Measurements from ENCODE around the gene GALP. TPM values are rescaled to one million over a fixed set of nuclear protein-coding genes. Genes with fewer than 3 reads are reported as not detected.

Gene GALP
- total and polyA plus RNA-seq, 2 experiments from 2014 or later: not detected

- Histone ChIP-seq H3K4me2 (no peak overlapping the region), H3K27ac (ENCODE audit: low read depth) (no peak overlapping the region), H3K36me3 (ENCODE audit: insufficient read depth) (no peaks in the 10 kb centered on the region), H3K79me2 (replicated peaks; ENCODE audit: insufficient read depth) (no peaks in the 10 kb centered on the region), H2AFZ (no peak overlapping the region), H3F3A (replicated peaks; ENCODE audit: low read depth) (no peaks in the 10 kb centered on the region), H3K9me2 (ENCODE audit: insufficient read depth) (no peaks in the 10 kb centered on the region), H4K20me1 (replicated peaks; ENCODE audit: insufficient read depth) (no peaks in the 10 kb centered on the region), H3K4me3 (no peak overlapping the region), H3K4me1 (ENCODE audit: insufficient read depth) (no peaks in the 10 kb centered on the region), H3K27me3 (ENCODE audit: insufficient read depth) (no peaks in the 10 kb centered on the region)
- Mint-ChIP-seq H3K27ac (no peak overlapping the region), H3K36me3 (ENCODE audit: low read depth) (no peaks in the 10 kb centered on the region), H3K4me1 (no peaks in the 10 kb centered on the region), H3K27me3 (ENCODE audit: insufficient read depth, low read depth, poor library complexity) (peaks cover 17% of the 10 kb centered on the region), H3K9me3 (peaks cover 2% of the 10 kb centered on the region; the same call in 1 of the 3 replicates), H3K4me3 (no peak overlapping the region)
- ATAC-seq (peak; percentile 65), DNase-seq (ENCODE audit: low spot score) (peak; percentile 56)
- TF ChIP-seq NANOG (IDR thresholded peaks at IDR 0.05; ENCODE audit: borderline replicate concordance) (no peak), CTCF (conservative IDR thresholded peaks at IDR 0.05; ENCODE audit: low read depth in 2 of 2) (peak in 1 of 2 experiments; percentile 23; a peak in 1 of 4 replicates)
These were observed 14.0 kb downstream of the GALP start for GRCh38 chr19:56189785-56190184.

GRCh38 chr19:56191115-56191514, 15.3 kb downstream of the GALP start:
- H3K27ac Mint-ChIP-seq: no peak overlapping the region
- Histone ChIP-seq H3K36me3 (ENCODE audit: insufficient read depth) (no peaks in the 10 kb centered on the region), H4K20me1 (replicated peaks; ENCODE audit: insufficient read depth) (no peaks in the 10 kb centered on the region), H3K4me2 (no peak overlapping the region), H2AFZ (no peak overlapping the region), H3F3A (replicated peaks; ENCODE audit: low read depth) (no peaks in the 10 kb centered on the region), H3K79me2 (replicated peaks; ENCODE audit: insufficient read depth) (no peaks in the 10 kb centered on the region), H3K27me3 (ENCODE audit: insufficient read depth) (no peaks in the 10 kb centered on the region), H3K4me3 (no peak overlapping the region), H3K4me1 (ENCODE audit: insufficient read depth) (no peaks in the 10 kb centered on the region), H3K27ac (ENCODE audit: low read depth) (no peak overlapping the region), H3K9me2 (ENCODE audit: insufficient read depth) (no peaks in the 10 kb centered on the region)
- H3K4me3 Mint-ChIP-seq: no peak overlapping the region
- H3K9me3 Mint-ChIP-seq: peaks cover 2% of the 10 kb centered on the region; the same call in 1 of the 3 replicates
- H3K36me3 Mint-ChIP-seq (ENCODE audit: low read depth): no peaks in the 10 kb centered on the region
- peak; percentile 40 for DNase-seq (ENCODE audit: low spot score)
- peaks cover 12% of the 10 kb centered on the region for H3K27me3 Mint-ChIP-seq (ENCODE audit: insufficient read depth, low read depth, poor library complexity)
- no peaks in the 10 kb centered on the region for H3K4me1 Mint-ChIP-seq
- no peak for TF ChIP-seq JUNB (IDR thresholded peaks at IDR 0.05; ENCODE audit: unreplicated experiment)
- TF ChIP-seq POLR2AphosphoS5 (IDR thresholded peaks at IDR 0.05; ENCODE audit: low read depth): no peak
- TF ChIP-seq CTCF (conservative IDR thresholded peaks at IDR 0.05; ENCODE audit: low read depth in 2 of 2): peak; percentile 56 to 60
- no peak for TF ChIP-seq ZNF114 (CRISPR knock-in tag; IDR thresholded peaks at IDR 0.05)
- peak; percentile 80 for ATAC-seq

GRCh38 chr19:56191711-56192110, 15.9 kb downstream of the GALP start:
- Mint-ChIP-seq H3K27ac (no peak overlapping the region), H3K27me3 (ENCODE audit: insufficient read depth, low read depth, poor library complexity) (peaks cover 12% of the 10 kb centered on the region), H3K36me3 (ENCODE audit: low read depth) (no peaks in the 10 kb centered on the region), H3K4me1 (no peaks in the 10 kb centered on the region), H3K4me3 (no peak overlapping the region), H3K9me3 (peaks cover 2% of the 10 kb centered on the region; the same call in 1 of the 3 replicates)
- Histone ChIP-seq H3K4me2 (no peak overlapping the region), H3K27me3 (ENCODE audit: insufficient read depth) (no peaks in the 10 kb centered on the region), H3K4me1 (ENCODE audit: insufficient read depth) (no peaks in the 10 kb centered on the region), H3K36me3 (ENCODE audit: insufficient read depth) (no peaks in the 10 kb centered on the region), H2AFZ (no peak overlapping the region), H3K9me2 (ENCODE audit: insufficient read depth) (no peaks in the 10 kb centered on the region), H3K79me2 (replicated peaks; ENCODE audit: insufficient read depth) (no peaks in the 10 kb centered on the region), H3F3A (replicated peaks; ENCODE audit: low read depth) (no peaks in the 10 kb centered on the region), H3K4me3 (no peak overlapping the region), H3K27ac (ENCODE audit: low read depth) (no peak overlapping the region), H4K20me1 (replicated peaks; ENCODE audit: insufficient read depth) (no peaks in the 10 kb centered on the region)
- TF ChIP-seq NANOG (IDR thresholded peaks at IDR 0.05; ENCODE audit: borderline replicate concordance): no peak
- ATAC-seq (no peak), DNase-seq (ENCODE audit: low spot score) (no peak)
